ENCODE data around the gene RIMBP2.

DNA sequence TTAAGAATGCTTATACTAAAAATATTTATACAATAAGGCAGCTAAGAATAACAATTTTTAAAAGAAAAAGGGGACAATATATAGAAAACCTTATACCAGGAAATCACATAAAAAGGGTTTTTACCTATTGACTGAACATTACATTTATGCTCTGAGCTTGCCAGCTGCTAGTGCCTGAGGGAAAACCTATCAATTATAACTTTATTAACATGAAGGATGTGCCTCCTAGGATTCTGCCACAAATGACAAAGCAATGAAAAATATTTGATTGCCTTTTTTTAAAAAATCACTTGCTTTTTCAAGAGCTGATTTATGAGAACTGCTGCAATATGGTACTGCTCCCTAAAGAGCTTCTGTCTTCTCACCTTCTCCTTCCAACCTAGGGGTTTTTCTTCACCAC lies 185.7 kb downstream of the RIMBP2 start:
- TF ChIP-seq, protein P1, sequence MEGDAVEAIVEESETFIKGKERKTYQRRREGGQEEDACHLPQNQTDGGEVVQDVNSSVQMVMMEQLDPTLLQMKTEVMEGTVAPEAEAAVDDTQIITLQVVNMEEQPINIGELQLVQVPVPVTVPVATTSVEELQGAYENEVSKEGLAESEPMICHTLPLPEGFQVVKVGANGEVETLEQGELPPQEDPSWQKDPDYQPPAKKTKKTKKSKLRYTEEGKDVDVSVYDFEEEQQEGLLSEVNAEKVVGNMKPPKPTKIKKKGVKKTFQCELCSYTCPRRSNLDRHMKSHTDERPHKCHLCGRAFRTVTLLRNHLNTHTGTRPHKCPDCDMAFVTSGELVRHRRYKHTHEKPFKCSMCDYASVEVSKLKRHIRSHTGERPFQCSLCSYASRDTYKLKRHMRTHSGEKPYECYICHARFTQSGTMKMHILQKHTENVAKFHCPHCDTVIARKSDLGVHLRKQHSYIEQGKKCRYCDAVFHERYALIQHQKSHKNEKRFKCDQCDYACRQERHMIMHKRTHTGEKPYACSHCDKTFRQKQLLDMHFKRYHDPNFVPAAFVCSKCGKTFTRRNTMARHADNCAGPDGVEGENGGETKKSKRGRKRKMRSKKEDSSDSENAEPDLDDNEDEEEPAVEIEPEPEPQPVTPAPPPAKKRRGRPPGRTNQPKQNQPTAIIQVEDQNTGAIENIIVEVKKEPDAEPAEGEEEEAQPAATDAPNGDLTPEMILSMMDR (IDR thresholded peaks at IDR 0.05): no peak
- no peak for TF ChIP-seq POLR2A (IDR thresholded peaks at IDR 0.05)

All from uterus (tissue), 2 donors.